Activated CD4-positive, alpha-beta T cell treated with anti-CD3 and anti-CD28 coated beads, Interleukin-2, Interleukin-4, amounts not matched to agents 100 ng/mL and 50 ng/mL, durations not matched to agents 16 hours and 8 hours (primary cell): Measurements from ENCODE around the gene TBC1D10B.
A peak's percentile ranks its signal among the peaks of the same experiment; 100 is the strongest.

Experiments used
- DNase-seq: peaks from one replicate; pipeline ENCODE4 v3.0.0-alpha.2; 2020; ENCODE audit warnings: low spot score

The TBC1D10B gene

GRCh38 chr16:30372038-30372712 lies 1.9 kb upstream of the TBC1D10B start:
- DNase-seq: no peak

GRCh38 chr16:30371248-30371816 lies 1.0 kb upstream of the TBC1D10B start:
- no peak for DNase-seq

- no peak for DNase-seq
These were observed 297 bp downstream of the TBC1D10B start for GRCh38 chr16:30369938-30370455.

DNA sequence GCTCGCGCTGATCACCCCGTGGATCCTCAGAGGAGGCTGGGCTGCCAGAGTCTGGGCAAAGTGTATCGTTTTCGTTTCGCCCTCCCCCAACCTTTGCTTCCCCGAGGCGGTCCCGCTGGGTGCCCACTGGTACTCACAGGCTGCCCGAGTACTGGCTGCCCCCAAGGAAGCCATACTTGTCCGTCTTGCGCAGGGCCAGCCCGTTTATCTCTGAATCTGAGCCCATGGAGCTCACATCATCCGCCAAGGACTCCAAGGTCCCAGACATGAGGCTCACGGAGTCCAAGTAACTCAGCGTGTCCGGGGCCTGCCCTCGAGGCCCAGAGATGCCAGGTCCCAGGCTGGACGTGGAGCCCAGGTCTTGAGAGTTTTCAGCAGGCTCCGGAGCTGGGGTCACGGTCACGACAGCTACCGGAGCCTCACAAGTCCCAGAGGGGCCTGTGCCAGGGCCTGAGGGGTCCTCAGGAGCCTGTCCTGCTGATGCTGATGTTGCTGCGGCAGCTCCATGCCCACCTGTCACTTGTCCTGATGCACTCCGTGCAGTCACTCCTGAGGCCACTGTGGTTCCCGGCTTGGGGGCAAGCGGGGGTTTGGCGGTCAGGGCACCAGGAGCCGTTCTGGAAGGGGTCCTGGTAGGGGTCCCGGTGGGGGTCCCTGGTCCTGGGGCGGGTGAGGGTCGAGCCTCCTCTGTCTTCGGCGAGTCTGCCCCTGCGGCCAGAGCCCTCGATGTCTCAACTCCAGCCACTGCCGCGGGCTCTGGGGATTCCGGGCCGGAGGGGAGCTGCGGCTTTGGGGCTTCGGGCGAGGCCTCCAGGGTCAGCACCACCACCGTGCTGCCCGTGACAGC lies 980 bp downstream of the TBC1D10B start:
- DNase-seq: no peak

- DNase-seq: no peak
These were observed 1.6 kb downstream of the TBC1D10B start for GRCh38 chr16:30368792-30369090.

- DNase-seq: no peak
These were observed 2.0 kb downstream of the TBC1D10B start for GRCh38 chr16:30368122-30368791.

- DNase-seq: no peak
These were observed 2.8 kb downstream of the TBC1D10B start for GRCh38 chr16:30367349-30368009.

GRCh38 chr16:30366511-30366910 lies 3.8 kb downstream of the TBC1D10B start:
- DNase-seq: no peak

DNA sequence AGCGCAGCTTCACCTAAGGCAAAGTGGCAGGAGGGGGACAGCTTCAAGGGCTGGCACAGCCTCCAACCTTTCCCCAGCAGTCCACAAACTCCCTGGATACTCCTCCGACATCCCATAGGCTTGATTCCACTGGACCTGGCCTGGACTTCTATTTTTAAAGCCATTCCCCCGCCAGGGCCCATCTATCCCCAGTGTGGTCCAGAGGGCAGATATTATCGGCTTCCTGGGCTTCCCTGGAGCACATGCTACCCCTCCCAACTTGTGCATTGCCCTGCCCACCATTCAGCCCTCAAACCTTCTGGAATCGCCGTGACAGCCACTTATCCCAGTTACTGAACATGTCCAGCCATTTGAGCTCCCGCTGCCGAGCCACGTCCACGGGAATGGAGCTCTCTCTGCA lies 5.1 kb downstream of the TBC1D10B start:
- no peak for DNase-seq

DNA sequence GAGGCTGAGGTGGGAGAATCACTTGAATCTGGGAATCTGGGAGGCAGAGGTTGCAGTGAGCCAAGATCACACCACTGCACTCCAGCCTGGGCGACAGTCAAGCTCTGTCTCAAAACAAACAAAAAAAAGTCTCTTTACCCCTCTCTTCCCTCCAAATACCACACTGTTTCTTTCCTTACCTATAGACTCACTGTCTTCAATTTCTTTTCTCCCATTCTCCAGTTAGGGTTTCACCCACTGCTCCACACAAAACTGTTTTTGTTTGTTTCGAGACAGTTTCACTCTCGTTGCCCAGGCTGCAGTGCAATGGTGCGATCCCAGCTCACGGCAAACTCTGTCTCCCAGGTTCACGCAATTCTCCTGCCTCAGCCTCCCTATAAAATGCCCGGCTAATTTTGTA lies 9.1 kb downstream of the TBC1D10B start:
- no peak for DNase-seq

- no peak for DNase-seq
These were observed 10.5 kb downstream of the TBC1D10B start for GRCh38 chr16:30359871-30360170.

DNA sequence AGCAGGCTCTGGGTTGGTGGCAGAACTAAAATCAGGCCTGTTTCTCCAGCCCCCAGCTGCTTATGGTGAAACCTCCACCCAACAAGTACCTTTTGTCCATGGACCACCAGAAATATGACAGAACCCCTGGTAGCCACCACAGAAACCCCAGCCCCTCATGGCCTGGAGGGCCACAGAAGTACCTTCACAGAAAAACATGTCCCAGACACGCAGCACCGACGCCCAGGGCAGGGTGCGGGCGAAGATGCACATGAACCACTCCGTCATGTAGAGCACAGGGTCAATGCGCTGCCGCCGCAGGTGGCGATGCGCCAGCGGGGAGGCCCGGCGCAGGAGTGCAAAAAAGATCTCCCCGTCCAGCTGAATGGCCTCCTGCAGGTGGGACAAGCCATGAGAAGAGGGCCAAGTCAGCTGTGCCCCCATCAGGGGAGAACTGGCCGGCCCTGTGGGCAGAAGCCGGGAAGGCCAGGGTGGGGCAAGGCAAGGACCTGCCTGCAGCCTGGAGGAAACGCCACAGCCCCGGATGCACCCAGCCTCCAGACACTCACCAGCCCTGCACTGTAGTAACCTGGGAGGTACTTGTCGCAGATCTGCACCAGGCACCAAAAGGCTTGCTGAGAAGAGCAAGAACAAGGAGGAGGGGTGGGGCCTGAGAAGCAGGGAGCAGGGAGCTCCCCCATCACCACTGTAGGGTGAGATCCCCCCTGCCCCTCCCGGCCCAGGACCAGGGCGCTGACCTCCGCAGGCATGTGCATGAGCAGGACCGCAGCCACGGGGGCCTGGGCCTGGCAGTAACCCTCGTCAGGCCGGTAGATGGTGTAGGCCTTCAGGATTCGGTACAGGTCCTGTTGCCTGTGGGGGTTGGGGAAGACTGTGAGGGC lies 11.1 kb downstream of the TBC1D10B start:
- DNase-seq: no peak

- DNase-seq: no peak
These were observed 11.7 kb downstream of the TBC1D10B start for GRCh38 chr16:30358577-30358936.

GRCh38 chr16:30357715-30358576 lies 12.3 kb downstream of the TBC1D10B start:
- no peak for DNase-seq

- DNase-seq: no peak
These were observed 13.1 kb downstream of the TBC1D10B start for GRCh38 chr16:30357085-30357714.

DNA sequence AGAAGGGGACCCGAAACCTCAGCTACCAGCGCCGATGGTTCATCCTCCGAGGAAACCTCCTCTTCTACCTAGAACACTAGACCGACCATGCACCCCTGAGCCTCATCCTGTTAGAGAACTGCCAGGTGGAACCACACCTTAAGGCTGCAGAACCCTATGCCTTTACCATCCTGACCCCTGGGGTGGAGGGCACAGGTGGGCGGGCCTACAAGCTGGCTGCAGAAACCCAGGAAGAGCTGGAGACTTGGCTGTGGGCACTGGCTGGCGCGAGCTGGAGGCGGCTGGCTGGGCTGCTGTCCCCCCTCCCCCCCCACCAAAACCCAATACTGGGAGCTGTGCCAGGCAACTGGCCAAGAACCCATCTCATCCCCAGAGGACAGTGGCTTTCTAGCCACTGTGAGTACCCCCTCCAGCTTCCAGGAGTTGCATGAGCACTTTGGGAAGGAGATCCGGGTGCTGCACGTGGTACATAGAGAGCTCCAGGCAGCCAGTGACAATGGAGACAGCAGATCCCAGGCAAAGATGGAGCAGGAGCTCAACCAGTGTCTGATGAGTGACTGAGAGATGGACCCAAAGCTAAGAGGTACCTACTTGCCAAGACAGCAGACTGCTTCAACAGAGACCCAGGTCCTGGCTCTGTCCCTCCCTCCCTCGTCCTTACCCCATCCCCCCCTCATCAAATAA lies 13.8 kb downstream of the TBC1D10B start:
- no peak for DNase-seq

GRCh38 chr16:30355954-30356308 lies 14.4 kb downstream of the TBC1D10B start:
- DNase-seq: no peak

DNA sequence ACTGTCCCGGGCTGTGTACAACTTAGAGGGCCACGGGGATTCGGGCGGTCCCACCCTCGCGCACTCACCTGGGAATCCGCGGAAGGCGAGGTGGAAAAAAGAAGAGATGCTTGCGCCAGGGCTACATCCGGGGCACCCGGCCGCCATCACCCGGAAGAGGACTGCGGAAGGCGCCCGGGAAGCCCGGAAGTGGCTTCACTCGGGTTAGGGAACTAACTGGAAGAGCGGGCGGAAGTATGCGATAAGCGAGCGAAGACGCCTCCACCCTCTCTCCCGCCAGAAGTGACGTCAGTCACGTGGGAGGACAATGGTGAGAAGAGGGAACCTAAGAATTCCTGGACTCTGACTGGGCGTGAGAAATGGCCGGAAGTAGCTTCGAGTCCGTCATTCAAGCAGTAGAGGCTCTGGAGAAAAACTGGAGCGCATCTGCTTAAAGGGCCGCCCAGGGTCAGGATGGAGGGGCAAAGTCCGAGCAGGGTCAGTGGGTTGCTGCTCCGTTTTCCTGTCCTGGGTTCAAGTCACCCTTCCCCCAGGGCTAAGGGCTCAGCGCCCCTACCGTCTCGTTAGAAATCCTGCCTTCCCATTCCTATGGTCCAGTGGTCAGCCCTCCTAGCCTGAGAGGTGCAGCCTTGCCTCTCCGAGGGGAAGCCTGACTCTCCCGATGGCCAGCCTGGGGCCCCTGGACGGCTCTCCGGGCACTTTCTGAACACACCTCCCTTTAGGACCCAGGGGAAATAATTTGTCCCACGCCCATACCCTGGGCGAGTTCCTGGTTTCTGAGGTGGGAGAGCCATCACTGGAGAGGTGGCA lies 14.9 kb downstream of the TBC1D10B start, which contains the start of gene CD2BP2:
Gene CD2BP2, minus strand, starts transcription at position 165 of the 810 bp plus-strand sequence. CDS start 627 bp downstream, outside the sequence.
- peak; percentile 93 for DNase-seq
